DMS53 treated with DMSO at 0.1 percent for 48 hours (cell line): ENCODE results near the gene TRIP11.

Source experiments
- DNase-seq: peaks from one replicate; lab custom pipeline; 2025; ENCODE audit not compliant: unreplicated experiment; lab: John Stamatoyannopoulos, UW

The TRIP11 gene

DNA sequence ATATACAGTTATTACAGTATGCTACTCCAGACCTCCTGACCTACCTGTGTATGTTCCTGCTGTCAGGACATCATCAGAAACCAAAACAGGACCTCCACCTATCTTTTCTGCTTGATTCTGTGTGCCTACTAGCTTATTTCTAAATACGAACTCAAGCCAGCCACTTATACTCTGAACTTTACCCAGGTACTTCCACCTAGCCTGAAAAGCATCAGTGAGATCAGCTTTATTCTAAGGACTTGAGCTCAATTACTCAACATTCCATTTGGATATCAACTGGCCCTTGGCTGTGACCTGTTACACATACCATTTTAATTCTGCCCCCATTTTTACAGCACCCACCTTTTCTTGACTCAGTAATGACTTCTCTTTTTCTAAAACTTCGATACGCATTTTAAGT lies 29.2 kb downstream of the TRIP11 start:
- no peak for DNase-seq

- DNase-seq = no peak
Observed at GRCh38 chr14:92009604-92010003, 30.3 kb downstream of the TRIP11 start.

DNA sequence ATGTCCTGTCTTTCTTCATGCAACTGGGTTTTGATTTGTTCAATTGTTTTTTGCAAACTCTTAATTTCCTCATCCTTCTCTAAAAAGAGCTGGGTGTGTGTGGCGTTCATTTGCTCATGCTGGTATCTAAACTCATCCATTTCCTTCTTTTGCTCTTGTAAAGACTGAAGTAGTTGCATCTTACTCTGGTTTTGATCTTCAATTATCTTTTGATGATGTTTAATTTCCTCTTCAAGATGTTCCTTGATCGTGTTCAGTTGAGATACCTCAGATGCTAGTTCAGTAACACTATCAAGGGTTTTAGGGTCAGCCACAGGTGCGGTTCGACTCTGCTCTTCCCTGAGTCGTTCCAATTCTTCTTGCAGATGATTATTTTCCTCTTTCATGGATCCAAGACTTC lies 34.8 kb downstream of the TRIP11 start:
- no peak for DNase-seq

- no peak for DNase-seq
Observed at GRCh38 chr14:92004062-92004461, 35.8 kb downstream of the TRIP11 start.

- no peak for DNase-seq
Observed at GRCh38 chr14:91998667-91999570, 40.9 kb downstream of the TRIP11 start.

- DNase-seq = no peak
Observed at GRCh38 chr14:91997492-91997891, 42.4 kb downstream of the TRIP11 start.

DNA sequence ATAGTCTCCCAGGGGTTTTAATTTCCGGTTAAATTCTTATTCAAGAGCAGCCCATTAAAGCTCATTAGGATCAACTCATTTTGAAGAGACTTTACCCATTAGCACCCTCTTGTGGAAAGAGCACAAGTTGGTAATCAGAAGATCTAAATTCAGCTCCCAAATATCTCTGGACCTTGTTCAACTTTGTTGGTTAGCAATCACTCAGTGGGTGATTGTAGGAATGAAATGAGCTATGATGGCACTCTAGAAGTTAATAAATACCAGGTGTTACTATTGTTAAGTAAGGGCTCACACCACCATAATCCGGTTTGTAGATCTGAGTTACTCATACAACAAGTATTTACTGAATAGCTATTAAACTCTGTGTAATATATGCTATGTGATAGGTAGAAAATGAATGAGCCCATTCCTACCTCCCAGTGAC lies 42.9 kb downstream of the TRIP11 start:
- peak; percentile 55 for DNase-seq

- DNase-seq = no peak
Observed at GRCh38 chr14:91987192-91987591, 52.7 kb downstream of the TRIP11 start.

GRCh38 chr14:91985521-91986255 lies 54.2 kb downstream of the TRIP11 start:
- no peak for DNase-seq

DNA sequence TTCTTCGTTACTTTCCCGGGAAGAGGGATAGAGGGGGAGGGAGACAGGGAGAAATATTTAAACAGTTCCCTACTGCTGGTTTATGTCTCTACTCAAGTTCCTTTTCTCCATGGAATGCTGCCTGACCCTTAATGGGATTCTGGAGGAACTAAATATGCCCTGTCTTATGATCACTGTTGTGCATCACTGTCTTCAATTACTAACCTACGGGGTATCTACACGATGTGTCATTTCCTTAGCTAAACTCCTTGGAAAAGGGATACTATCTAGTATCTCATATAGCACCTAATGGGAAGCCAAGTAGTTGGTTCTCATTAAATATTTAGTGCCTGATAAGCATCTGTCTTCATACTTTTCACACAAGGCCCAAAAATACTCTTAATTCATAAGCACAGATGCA lies 54.9 kb downstream of the TRIP11 start:
- no peak for DNase-seq

- no peak for DNase-seq
Observed at GRCh38 chr14:91983588-91983987, 56.3 kb downstream of the TRIP11 start.

DNA sequence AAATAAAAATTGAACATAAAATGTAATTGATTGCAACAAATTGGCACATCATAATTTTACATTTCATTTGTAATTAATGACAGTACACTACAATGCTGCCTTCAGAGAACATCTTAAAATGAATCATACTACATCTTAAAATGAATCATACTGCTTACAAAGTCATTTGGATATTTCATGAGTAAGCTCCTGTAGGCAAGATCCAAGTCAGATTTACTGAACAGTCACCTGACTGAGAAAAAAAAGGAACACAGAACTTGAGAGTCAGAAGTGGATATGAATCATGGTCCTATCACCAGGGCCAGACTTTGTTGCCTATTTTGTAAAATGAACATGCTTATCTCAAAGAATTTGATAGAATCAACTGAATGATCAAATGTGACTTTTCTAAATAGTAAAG lies 59.7 kb downstream of the TRIP11 start:
- DNase-seq = no peak

GRCh38 chr14:91977884-91978283 lies 62.0 kb downstream of the TRIP11 start:
- DNase-seq = no peak

DNA sequence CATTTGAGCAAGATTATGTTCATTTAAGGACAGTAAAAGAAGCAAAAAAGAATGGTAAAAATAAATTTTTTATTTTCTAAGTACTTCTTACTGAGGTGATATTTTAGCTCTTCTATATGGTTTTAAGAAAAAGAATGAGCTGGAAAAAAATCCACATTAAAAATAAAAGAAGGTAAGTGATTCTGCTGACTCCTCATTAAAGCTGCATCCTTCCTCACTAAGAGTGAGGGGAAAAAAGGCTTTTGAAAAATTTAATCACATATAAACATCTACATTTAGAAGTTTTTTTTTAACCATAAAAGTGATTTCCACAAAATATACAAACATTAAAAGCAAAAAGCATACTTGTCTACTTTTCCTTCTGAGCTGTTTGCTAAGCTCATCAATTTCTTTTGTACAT lies 64.1 kb downstream of the TRIP11 start:
- DNase-seq = no peak

- no peak for DNase-seq
Observed at GRCh38 chr14:91971188-91971778, 68.6 kb downstream of the TRIP11 start.

- no peak for DNase-seq
Observed at GRCh38 chr14:91968280-91968679, 71.6 kb downstream of the TRIP11 start.

DNA sequence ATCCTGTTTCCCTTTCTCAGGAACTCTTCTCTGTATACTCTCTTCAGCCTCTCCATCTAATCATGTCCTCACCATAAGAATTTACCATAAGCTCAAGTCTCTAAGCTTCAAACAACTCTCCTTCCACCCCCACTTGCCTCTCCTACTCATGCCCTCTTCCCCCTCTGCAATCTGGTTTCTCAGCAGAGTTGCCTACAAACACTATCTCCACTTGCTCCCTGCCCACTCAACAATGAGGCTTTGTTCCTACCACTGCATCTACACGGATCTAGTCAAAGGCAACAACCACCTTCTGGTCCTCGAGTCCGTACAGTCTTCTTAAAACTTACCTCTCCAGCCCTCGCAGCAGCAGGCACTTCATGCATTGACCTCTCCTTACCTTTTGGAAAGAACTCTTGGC lies 75.1 kb downstream of the TRIP11 start:
- no peak for DNase-seq

DNA sequence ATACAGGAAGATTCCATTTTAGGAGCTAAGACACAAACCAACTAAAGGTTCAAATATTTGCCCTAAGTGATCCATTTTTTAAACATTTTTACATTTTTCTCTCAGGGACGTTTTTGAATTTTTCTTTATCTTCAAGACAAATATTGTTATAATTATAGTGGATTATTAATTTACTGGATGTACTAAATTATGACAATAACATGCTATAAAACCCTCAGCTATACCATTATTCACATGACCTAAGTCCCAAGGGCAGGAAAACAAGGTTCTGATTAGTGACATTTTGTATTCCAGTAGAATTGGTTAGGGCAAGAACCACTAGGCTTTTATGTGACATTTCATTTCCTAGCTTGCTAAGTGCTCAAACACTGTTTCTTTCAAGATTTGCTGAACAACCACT lies 75.8 kb downstream of the TRIP11 start:
- DNase-seq = no peak

- no peak for DNase-seq
Observed at GRCh38 chr14:91963465-91963864, 76.4 kb downstream of the TRIP11 start.

- no peak for DNase-seq
Observed at GRCh38 chr14:91961297-91962220, 78.3 kb downstream of the TRIP11 start.

GRCh38 chr14:91957876-91958313 lies 82.0 kb downstream of the TRIP11 start:
- no peak for DNase-seq
